HEK293T (cell line): Measurements from ENCODE around the gene TTC9.

Experiments
- CTCF ChIA-PET: fragments of 350-600 bp; formaldehyde crosslinking; extraction: SDS; loops from one replicate; lab custom pipeline; 2021; ENCODE audit warnings: antibody characterized with exemption, inconsistent platforms; lab: Yijun Ruan, JAX
- POLR2A ChIA-PET: fragments of 350-600 bp; formaldehyde crosslinking; extraction: SDS; loops from one replicate; lab custom pipeline; 2020; ENCODE audit warnings: antibody characterized with exemption, inconsistent platforms; lab: Yijun Ruan, JAX
- DNase-seq: peaks from one replicate; pipeline ENCODE4 v3.0.0; 2012; ENCODE audit warnings: mixed read lengths; ENCODE audit errors: extremely low spot score
- ARNT ChIP-seq: fragments of 450-650 bp; IDR thresholded peaks from 2 replicates; pipeline ENCODE4 v1.6.1; 2017; ENCODE audit warnings: mild to moderate bottlenecking
- BHLHE40 ChIP-seq: fragments of 450-650 bp; IDR thresholded peaks from 2 replicates; pipeline ENCODE4 v1.6.1; 2016; ENCODE audit warnings: mild to moderate bottlenecking, moderate library complexity, borderline replicate concordance
- CTBP1 ChIP-seq: fragments of 450-650 bp; IDR thresholded peaks from 2 replicates; pipeline ENCODE4 v1.6.1; 2016; ENCODE audit warnings: borderline replicate concordance
- ELF4 ChIP-seq: fragments of 450-650 bp; IDR thresholded peaks from 2 replicates; pipeline ENCODE4 v1.6.1; 2017; ENCODE audit warnings: antibody characterized with exemption
- FOXA1 ChIP-seq: fragments of 450-650 bp; IDR thresholded peaks from 2 replicates; pipeline ENCODE4 v1.6.1; 2016; ENCODE audit warnings: mild to moderate bottlenecking
- FOXK2 ChIP-seq: fragments of 450-650 bp; IDR thresholded peaks from 2 replicates; pipeline ENCODE4 v1.6.1; 2016; ENCODE audit warnings: mild to moderate bottlenecking
- FOXM1 ChIP-seq: fragments of 450-650 bp; IDR thresholded peaks from 2 replicates; pipeline ENCODE4 v1.6.1; 2017; ENCODE audit warnings: mild to moderate bottlenecking, borderline replicate concordance
- HDGF ChIP-seq: fragments of 450-650 bp; IDR thresholded peaks from 2 replicates; pipeline ENCODE4 v1.6.1; 2017; ENCODE audit warnings: antibody characterized with exemption, borderline replicate concordance
- L3MBTL2 ChIP-seq: fragments of 450-650 bp; conservative IDR thresholded peaks from 2 replicates; pipeline ENCODE4 v1.6.1; 2016; ENCODE audit warnings: mild to moderate bottlenecking
- LEF1 ChIP-seq: fragments of 450-650 bp; IDR thresholded peaks from 2 replicates; pipeline ENCODE4 v1.6.1; 2017; ENCODE audit warnings: mild to moderate bottlenecking, borderline replicate concordance
- NFRKB ChIP-seq: fragments of 450-650 bp; IDR thresholded peaks from 2 replicates; pipeline ENCODE4 v1.6.1; 2016; ENCODE audit warnings: mild to moderate bottlenecking, moderate library complexity
- PKNOX1 ChIP-seq: fragments of 450-650 bp; IDR thresholded peaks from 2 replicates; pipeline ENCODE4 v1.6.1; 2016
- SP1 ChIP-seq: fragments of 450-650 bp; IDR thresholded peaks from 2 replicates; pipeline ENCODE4 v1.6.1; 2017
- SUZ12 ChIP-seq: fragments of 450-650 bp; IDR thresholded peaks from 2 replicates; pipeline ENCODE4 v1.6.1; 2016; ENCODE audit warnings: mild to moderate bottlenecking
- TARDBP ChIP-seq: fragments of 450-650 bp; IDR thresholded peaks from 2 replicates; pipeline ENCODE4 v1.6.1; 2016
- ZNF384 ChIP-seq: fragments of 450-650 bp; IDR thresholded peaks from 2 replicates; pipeline ENCODE4 v1.6.1; 2016

Gene TTC9

DNA sequence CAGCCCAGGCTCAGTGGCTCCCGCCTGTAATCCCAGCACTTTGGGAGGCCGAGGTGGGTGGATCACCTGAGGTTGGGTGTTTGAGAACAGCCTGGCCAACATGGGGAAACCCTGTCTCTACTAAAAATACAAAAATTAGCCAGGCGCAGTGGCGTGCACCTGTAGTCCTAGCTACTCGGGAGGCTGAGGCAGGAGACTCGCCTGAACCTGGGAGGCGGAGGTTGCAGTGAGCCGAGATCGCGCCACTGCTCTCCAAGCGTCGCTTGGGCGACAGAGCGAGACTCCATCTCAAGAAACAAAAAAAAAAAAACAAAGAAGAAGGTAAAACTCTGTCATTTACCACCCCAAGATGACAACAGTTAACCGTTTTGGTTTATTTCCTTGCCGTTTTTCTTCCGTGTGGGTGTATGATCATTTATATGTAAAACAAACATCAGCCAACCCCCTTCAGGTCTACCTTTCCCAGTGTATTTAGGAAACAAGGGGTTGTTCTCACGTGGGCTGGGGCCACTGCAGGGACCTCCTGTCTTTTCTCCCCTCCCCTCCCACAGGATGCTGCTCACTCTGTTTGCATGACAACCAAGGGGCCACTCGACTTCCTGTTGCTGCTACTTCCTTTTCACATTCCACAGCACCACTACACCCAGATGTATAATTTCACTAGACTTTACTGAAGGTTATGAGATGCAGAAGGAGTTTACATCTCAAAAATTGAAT lies 13.6 kb downstream of the TTC9 start:
- no peak for DNase-seq
- CTCF ChIA-PET = no interaction called here
- POLR2A ChIA-PET = no interaction called here
- TF ChIP-seq FOXK2 (no peak), L3MBTL2 (no peak), LEF1 (no peak), HDGF (no peak), ELF4 (no peak), TARDBP (no peak), ZNF384 (no peak), NFRKB (no peak), ARNT (no peak)

- TF ChIP-seq ZNF384 (no peak), FOXM1 (no peak), SP1 (no peak), FOXA1 (no peak), ELF4 (no peak), FOXK2 (no peak), ARNT (no peak), TARDBP (no peak), HDGF (no peak), PKNOX1 (no peak), SUZ12 (no peak), BHLHE40 (no peak), NFRKB (no peak), LEF1 (no peak), L3MBTL2 (no peak), CTBP1 (no peak)
- no peak for DNase-seq
- ChIA-PET POLR2A (no interaction called here), CTCF (no interaction called here)
Observed at GRCh38 chr14:70658899-70659298, 17.2 kb downstream of the TTC9 start.

DNA sequence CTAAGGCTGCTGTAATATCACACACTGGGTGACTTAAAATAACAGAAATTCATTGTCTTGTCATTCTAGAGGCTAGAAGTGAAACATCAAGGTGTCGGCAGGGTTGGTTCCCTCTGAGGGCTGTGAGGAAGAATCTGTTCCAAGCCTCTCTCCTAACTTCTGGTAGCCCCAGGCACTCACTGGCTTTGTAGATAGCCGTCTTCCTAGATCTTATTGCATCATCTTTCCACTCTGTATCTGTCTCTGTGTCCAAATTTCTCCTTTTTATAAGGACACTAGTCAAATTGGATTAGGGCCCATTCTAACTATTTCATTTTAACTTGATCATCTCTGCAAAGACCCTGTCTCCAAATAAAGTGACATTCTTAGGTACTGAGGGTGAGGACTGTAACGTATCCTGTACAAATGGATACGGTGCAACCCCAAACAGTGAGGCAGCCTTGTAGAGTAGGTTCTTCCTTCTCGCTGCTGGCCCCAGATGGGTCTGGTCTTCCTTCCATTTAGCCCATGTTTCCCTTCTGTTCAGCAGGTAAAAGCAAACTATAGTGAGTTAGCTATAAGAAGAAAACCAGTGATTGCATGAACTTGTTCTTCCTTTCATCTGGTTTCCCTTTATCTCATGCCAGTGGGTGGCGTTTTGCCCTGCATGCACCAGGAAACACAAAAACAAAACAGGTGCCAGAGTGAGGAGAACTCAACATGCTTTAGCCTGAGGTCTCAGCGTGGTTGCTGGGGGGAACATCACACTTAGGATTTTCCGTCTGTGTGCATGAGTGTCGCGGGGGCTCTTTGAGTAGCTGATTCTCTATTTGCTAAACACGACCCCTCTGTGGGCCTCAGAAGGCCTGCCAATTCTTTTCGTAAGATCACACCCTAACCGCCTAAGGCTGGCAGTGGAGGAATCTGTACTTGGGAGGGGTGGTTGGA lies 19.5 kb downstream of the TTC9 start:
- no peak for DNase-seq
- ChIA-PET POLR2A (no interaction called here), CTCF (no interaction called here)
- TF ChIP-seq BHLHE40 = no peak
- TF ChIP-seq TARDBP = no peak
- no peak for TF ChIP-seq HDGF
- TF ChIP-seq LEF1 = no peak
- no peak for TF ChIP-seq FOXM1
- no peak for TF ChIP-seq FOXK2
- TF ChIP-seq CTBP1 = no peak
- TF ChIP-seq SP1 = no peak
- TF ChIP-seq PKNOX1 = no peak
- TF ChIP-seq SUZ12 = no peak
- TF ChIP-seq ZNF384 = no peak
- TF ChIP-seq ARNT = no peak
- TF ChIP-seq L3MBTL2 = no peak
- TF ChIP-seq FOXA1 = no peak
- TF ChIP-seq ELF4 = no peak

GRCh38 chr14:70662080-70662479 lies 20.4 kb downstream of the TTC9 start:
- DNase-seq = no peak
- ChIA-PET CTCF (no interaction called here), POLR2A (no interaction called here)
- TF ChIP-seq PKNOX1 (no peak), NFRKB (no peak), TARDBP (no peak)

DNA sequence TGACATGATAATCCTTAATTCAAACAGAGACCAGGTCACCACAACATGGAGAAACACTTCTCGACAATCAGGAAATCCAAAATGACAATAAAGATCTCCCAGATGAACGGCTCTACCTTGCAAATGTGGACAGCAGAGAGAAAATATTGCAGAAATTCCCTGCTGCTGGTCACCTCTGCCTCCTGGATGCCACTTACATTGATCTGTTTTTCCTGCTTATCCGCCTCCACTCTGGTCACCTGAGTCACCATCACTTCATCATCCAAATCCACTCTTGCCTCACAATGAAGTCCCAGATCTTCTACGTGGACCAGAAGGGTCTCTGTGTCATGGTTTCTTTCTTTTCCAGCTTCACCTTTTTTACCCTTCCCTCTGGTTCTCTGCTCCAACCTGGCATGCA lies 21.1 kb downstream of the TTC9 start:
- TF ChIP-seq FOXA1 = no peak
- no peak for TF ChIP-seq CTBP1
- TF ChIP-seq FOXM1 = no peak
- TF ChIP-seq FOXK2 = no peak
- TF ChIP-seq ZNF384 = no peak
- TF ChIP-seq ELF4 = no peak
- TF ChIP-seq BHLHE40 = no peak
- TF ChIP-seq HDGF = no peak
- no peak for TF ChIP-seq LEF1
- no peak for TF ChIP-seq L3MBTL2
- no peak for TF ChIP-seq SUZ12
- TF ChIP-seq PKNOX1 = no peak
- TF ChIP-seq ARNT = no peak
- no peak for TF ChIP-seq SP1
- TF ChIP-seq NFRKB = no peak
- TF ChIP-seq TARDBP = no peak
- no peak for DNase-seq
- ChIA-PET POLR2A (no interaction called here), CTCF (no interaction called here)
